Pancreas (tissue), 10 donors: ENCODE data around the gene GPHN. TPM values are rescaled to one million over a fixed set of nuclear protein-coding genes. Genes with fewer than 3 reads are reported as not detected.
A peak's percentile ranks its signal among the peaks of the same experiment; 100 is the strongest.

Experiments used
- ATAC-seq, 4 donors: fragments of 200-7000 bp; cut with Tn5 transposase; one replicate each; pipeline versions ENCODE4 v1.8.0 to v1.9.1; 2020; ENCODE audit warnings: mild to moderate bottlenecking in 4 of 4, moderate library complexity in 4 of 4
- DNase-seq, 6 donors: peaks; one replicate each; pipeline ENCODE4 v3.0.0-alpha.2; 2020
- FAIRE-seq: peaks from 2 replicates; lab custom pipeline; 2012; peaks lifted over from hg19 to GRCh38; lab: Jason Lieb, UNC
- H3K27ac ChIP-seq, 4 donors: fragments of 200-600 bp; sonication (generic); 1 replicate in 3 of 4; 2 replicates in 1 of 4; pipeline versions ENCODE4 v1.5.0 to v1.8.0; 2020
- H3K27me3 ChIP-seq, 4 donors: fragments of 200-600 bp; one replicate each; pipeline ENCODE4 v1.8.0; 2021
- H3K36me3 ChIP-seq, 3 donors: fragments of 200-600 bp; sonication (generic) in 1 of 3; one replicate each; pipeline versions ENCODE4 v1.5.0 to v1.8.0; 2020 to 2021
- H3K4me1 ChIP-seq, 3 donors: fragments of 200-600 bp; one replicate each; pipeline ENCODE4 v1.8.0; 2021
- H3K4me3 ChIP-seq, 4 donors: fragments of 200-600 bp; sonication (generic) in 2 of 4; one replicate each; pipeline versions ENCODE4 v1.5.0 to v1.8.0; 2020 to 2021
- H3K9me3 ChIP-seq, 4 donors: fragments of 200-600 bp; one replicate each; pipeline ENCODE4 v1.8.0; 2021
- CTCF ChIP-seq, 4 donors: fragments of 200-600 bp; sonication (generic) in 3 of 4; IDR thresholded peaks; one replicate each; pipeline versions ENCODE4 v1.5.0 to v1.8.0; 2021; ENCODE audit warnings: antibody characterized with exemption in 4 of 4
- WGBS, 2 donors: extraction: QIAGEN DNeasy Blood & Tissue Kit; methylation state at CpG; one replicate each; pipeline ENCODE4 v1.1.7; 2013; 5-methylcytosine and 5-hydroxymethylcytosine counted together
- intact Hi-C, 3 donors: fragments of 100-400 bp; cut with DNase I; formaldehyde crosslinking; loops; one replicate each; pipeline versions ENCODE4 v1.11.1 to v1.14.2; 2022
- polyA plus RNA-seq, 2 donors: library from polyadenylated mRNA; stranded (reverse); fragments of 200-250 nt; gene quantifications; one replicate each; pipeline ENCODE4 v1.2.3, GENCODE V29; 2013
- total RNA-seq, 6 donors: library from RNA; stranded (reverse); fragmentation: NEBNext Ultra II Directional in 4 of 6; extraction: Animal tissue kit (Norgen Biotek cat#: 25700) in 4 of 6; gene quantifications; one replicate each; pipeline versions ENCODE4 v1.2.1 to v1.2.4, GENCODE V29; 2021 to 2023
- donor health status: healthy with polysubstance abuse.
- donor health status: DM: no; HTN: no; CAD: no; lungs with moderate emphysema.
- donor health status: DM: no; HTN: no; CAD: no.
- donor health status: control.
- donor health status: control.
- donor health status: Bipolar disorder and iron deficiency.
- donor health status: DM: yes; HTN: yes; CAD: no.
- donor health status: DM: no; HTN: no; CAD: no.
- donor health status: DM: no; HTN: no; CAD: no.
- donor health status: DM: yes; HTN: yes; CAD: no.

GPHN gene
- total and polyA plus RNA-seq, 8 donors, result 20.3 to 47.6 (median 24.4) TPM

GRCh38 chr14:66758031-66758613, 250.2 kb downstream of the GPHN start:
- no peak for ATAC-seq
- intact Hi-C loops, result no loop called here
- 65 to 66% methylated on average over 6 of the region's 6 CpGs for WGBS, 2 donors
- Histone ChIP-seq H3K9me3 (no peaks in the 10 kb centered on the region), H3K4me1 (peaks cover 0 to 4% (median 0%) of the 10 kb centered on the region in 3 donors), H3K4me3 (no peak overlapping the region), H3K27ac (no peak overlapping the region), H3K36me3 (no peaks in the 10 kb centered on the region), H3K27me3 (no peaks in the 10 kb centered on the region)
- no peak for TF ChIP-seq CTCF (IDR thresholded peaks at IDR 0.05)
- no peak for FAIRE-seq
- DNase-seq, result no peak

GRCh38 chr14:66772146-66772545, 264.2 kb downstream of the GPHN start:
- 66 to 70% methylated on average over 2 of the region's 2 CpGs for WGBS, 2 donors
- Histone ChIP-seq H3K27ac (no peak overlapping the region), H3K27me3 (no peaks in the 10 kb centered on the region), H3K9me3 (no peaks in the 10 kb centered on the region), H3K36me3 (no peaks in the 10 kb centered on the region), H3K4me3 (no peak overlapping the region), H3K4me1 (no peaks in the 10 kb centered on the region)
- no peak for ATAC-seq
- intact Hi-C loops, result no loop called here
- TF ChIP-seq CTCF (IDR thresholded peaks at IDR 0.05), result no peak
- DNase-seq, result no peak
- no peak for FAIRE-seq

GRCh38 chr14:66782853-66783252, 274.9 kb downstream of the GPHN start:
- no peak for ATAC-seq
- H3K36me3 ChIP-seq, result no peaks in the 10 kb centered on the region
- H3K4me1 ChIP-seq, result no peaks in the 10 kb centered on the region
- H3K4me3 ChIP-seq, result no peak overlapping the region
- WGBS, 2 donors, result 90 to 100% methylated on average over 1 of the region's 1 CpG
- H3K27me3 ChIP-seq, result no peaks in the 10 kb centered on the region
- FAIRE-seq, result no peak
- no peak for TF ChIP-seq CTCF (IDR thresholded peaks at IDR 0.05)
- no peak overlapping the region for H3K27ac ChIP-seq
- H3K9me3 ChIP-seq, result no peaks in the 10 kb centered on the region
- intact Hi-C loops, result no loop called here
- no peak for DNase-seq

- Histone ChIP-seq H3K4me3 (no peak overlapping the region), H3K9me3 (no peaks in the 10 kb centered on the region), H3K27ac (no peak overlapping the region), H3K36me3 (no peaks in the 10 kb centered on the region), H3K27me3 (no peaks in the 10 kb centered on the region), H3K4me1 (no peaks in the 10 kb centered on the region)
- FAIRE-seq (no peak), ATAC-seq (no peak), DNase-seq (no peak)
- TF ChIP-seq CTCF (IDR thresholded peaks at IDR 0.05), result no peak
- intact Hi-C loops, result no loop called here
- WGBS, 2 donors, result 97 to 100% methylated on average over 1 of the region's 1 CpG
These were observed 282.2 kb downstream of the GPHN start for GRCh38 chr14:66790101-66790500.

DNA sequence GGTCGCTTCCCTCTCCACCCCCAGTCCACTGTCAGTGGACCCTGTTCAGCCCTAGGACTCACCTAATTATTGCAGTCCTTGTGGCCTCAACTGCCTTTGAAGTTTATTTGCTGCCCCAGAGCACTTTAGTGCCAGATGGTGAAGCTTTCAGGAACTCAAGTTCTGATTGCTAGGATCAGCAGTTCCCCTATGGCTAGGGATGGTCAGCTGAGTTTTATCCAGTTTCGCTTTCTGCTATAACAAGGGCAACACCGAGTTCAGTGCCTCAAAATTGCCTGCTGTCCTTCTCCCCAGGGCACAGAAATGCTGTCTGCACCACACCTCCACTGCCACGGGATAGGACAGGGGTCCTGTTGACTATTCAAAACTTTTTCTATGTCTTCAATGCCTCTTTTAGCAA, 295.0 kb downstream of the GPHN start:
- intact Hi-C loops, result no loop called here
- H3K27ac ChIP-seq, result no peak overlapping the region
- no peaks in the 10 kb centered on the region for H3K36me3 ChIP-seq
- ATAC-seq, result peak in 2 of 4 donors; percentile 26 to 32
- no peak for DNase-seq
- H3K27me3 ChIP-seq, result no peaks in the 10 kb centered on the region
- H3K4me1 ChIP-seq, result no peaks in the 10 kb centered on the region
- no peak for TF ChIP-seq CTCF (IDR thresholded peaks at IDR 0.05)
- 91 to 94% methylated on average over 4 of the region's 4 CpGs for WGBS, 2 donors
- no peaks in the 10 kb centered on the region for H3K9me3 ChIP-seq
- FAIRE-seq, result no peak
- no peak overlapping the region for H3K4me3 ChIP-seq
